ENCODE results near the gene EIF3B.
A peak's percentile ranks its signal among the peaks of the same experiment; 100 is the strongest.
"Not testable (repeated sequence)": the region's sequence is repeated elsewhere in the genome, so short reads cannot be mapped to it uniquely, and the experiment has no call there.

Gene EIF3B

DNA sequence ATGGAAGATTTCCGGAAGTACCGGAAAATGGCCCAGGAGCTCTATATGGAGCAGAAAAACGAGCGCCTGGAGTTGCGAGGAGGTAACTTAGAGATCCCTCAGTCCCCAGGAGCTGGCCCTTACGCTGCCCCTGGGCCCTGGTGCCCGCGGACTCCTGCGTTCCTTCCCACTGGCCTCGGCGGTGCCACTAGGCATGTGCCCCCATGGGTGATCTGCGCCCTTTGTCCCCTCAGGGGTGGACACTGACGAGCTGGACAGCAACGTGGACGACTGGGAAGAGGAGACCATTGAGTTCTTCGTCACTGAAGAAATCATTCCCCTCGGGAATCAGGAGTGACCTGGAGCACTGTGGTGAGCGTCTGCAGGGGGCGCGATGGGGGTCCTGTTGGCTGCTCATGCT, 24.5 kb downstream of the EIF3B start:
- no peak for DNase-seq

DNA sequence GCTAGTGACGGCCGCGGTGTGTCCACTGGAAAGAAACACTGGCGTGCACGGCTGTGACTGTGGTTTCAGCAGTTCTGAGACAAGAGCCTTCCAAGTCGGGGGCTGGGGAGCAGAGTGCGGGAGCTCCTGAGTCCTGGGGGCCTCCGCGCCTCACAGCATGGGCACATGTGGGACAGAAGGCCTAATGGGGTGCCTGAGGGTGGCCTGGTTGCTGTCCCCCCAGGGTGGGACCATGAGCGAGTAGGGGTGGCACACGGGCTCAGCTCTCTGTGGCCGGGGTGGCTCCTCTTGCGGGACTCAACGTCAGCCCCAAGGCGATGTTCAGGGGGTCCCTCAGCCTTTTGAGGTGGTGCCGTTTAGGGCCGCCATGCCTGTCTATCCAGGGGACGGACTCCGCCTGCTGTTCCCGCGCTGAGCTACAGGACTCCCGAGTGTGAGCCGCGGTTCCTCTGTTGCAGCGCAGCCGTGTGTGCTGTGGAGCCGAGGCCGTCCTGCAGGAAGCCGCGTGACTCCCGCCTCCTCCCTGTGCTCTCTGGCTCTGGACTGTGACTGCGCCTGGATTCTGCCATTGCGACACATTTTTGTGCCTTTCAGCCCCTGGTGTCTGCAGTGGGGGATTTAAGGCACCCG, 25.3 kb downstream of the EIF3B start:
- DNase-seq, result no peak

GRCh38 chr7:2380461-2380860, 25.8 kb downstream of the EIF3B start:
- no peak for DNase-seq

DNA sequence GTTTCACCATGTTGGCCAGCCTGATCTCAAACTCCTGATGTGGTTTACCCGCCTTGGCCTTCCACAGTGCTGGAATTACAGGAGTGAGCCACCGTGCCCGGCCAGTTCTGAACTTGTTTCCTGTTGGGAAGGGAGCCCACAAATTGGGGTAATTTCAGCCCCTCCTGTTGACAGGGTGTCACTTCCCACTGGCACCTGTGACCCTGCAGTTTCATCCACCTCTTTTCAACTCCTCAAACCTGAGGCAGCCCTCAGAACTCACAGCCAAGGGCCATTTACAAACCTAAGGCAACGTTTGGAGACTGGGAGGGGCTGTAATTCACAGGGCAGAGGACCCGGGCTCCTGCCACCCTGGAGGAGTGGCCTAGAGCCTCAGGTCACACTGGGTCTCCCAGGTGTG, 26.6 kb downstream of the EIF3B start:
- no peak for DNase-seq

GRCh38 chr7:2381881-2382509, 27.4 kb downstream of the EIF3B start:
- no peak for DNase-seq

DNA sequence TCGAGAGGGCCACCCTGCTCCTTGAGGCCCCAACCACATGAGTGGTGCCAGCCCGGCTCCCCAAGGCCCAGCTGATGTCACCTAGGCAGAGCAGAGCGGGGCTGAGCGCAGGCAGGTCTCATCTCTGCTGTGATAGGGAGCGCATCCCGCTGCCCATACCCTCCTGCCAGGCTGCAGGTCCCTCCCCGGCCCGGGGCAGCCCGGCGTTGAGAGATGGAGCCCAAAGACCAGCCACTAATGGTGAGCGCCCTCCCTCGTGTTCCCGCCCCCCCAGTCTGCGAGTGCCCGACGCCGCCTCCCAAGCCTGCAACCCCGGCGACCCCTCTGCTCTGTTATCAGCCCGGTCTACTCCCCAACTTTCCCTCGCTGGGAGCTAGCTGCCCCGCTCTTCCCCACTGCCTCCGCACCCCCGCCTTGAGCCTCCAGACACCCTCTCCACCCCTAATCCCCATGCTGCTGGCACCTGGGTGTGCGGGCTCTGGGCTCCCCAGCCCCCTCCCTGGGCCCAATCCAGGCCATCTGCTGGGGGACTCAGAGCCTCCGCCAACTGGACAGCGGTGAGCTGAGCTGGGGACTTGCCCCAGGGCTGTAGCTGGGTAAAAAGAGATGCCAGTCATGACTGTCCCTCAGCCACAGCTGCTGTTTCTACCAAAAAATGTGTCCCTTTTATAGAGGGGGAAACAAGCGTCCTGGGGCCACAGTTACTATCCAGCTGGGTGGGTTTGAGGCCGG, 29.1 kb downstream of the EIF3B start:
- DNase-seq, result no peak

DNA sequence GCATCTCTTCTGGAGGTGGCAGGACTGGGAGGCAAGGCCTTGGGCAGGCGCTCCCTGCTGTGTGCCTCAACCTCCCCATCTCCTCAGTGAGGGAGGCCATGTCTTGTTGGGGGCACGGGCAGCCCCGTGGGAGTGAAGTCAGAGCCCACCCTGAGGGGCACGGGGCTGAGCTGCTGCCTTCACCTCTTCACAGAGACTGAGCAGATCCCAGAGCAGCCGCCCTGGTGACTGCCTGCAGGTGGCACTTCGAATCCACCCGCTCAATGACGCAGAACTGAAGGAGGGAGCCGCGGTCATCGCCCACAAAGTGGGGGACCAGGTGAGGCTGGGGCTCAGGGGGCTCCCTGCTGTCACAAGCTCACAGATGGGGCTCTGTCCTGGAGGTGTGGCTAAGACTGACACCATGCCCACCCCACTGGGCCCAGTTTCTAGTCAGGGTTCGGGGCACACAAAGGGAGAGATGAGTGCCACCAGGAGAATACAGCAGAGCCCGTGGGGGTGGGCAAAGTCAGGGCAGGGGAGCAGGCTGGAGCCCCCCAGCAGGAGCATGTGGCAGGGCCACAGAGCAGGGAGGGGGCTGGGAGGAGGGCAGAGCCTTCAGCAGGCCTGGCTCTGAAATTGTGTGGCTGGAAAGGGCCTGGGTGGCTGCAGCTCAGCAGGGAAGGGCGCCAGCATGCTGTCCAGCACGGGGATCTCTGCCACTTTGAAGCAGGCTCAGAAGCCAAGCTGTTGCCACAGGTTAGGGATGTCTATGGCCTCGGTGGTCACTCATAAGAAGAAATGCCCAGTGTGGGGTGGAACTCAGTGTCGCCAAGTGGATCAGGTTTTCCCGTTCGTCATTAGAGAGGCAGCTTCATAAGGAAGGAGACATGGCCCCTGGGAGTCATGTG, 30.0 kb downstream of the EIF3B start:
- no peak for DNase-seq

DNA sequence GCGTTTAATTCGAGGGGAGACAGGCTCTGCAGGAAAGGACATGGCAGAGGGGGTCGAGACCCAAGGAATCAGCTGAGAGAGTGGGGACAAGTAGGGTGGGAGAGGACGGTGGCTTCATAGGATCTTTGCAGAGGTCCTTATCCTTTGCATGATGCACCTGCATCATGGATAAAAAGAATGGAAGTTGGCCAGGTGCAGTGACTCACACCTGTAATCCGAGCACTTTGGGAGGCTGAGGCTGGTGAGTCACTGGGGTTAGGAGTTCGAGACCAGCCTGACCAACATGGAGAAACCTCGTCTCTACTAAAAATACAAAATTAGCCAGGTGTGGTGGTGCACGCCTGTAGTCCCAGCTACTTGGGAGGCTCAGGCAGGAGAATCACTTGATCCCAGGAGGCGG, 31.5 kb downstream of the EIF3B start:
- not testable (repeated sequence) for DNase-seq

DNA sequence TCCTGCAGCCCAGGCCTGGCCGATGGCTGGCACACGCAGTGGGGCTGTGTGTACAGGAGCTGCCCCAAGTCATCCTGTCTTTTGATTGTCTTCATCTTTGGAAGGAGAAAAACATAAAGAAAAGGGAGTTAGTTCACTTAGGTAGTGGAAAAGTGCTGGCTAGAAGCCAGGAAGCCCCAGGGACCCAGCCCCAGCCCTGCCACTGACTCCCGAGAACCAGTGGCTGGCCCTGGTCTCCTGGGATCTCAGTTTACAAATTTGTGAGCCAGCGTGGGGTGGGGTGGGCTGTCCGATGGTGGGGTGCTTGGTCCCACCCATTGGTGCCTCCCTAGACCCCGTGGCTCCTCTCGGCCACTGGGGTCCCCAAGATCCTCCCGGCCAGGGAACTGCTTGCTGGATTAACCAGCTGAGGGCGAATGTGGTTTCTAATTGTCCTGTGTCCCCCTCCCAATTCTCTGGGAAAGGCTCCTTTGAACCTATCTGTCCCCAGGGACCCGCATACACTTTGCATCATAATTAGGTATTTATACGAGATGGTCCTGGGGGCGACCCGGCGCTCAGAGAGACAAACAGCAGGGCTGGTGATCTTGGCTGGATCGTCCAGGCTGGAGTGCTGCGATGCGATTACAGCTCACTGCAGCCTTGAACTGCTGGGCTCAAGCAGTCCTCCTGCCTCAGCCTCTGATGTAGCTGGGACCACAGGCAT, 32.5 kb downstream of the EIF3B start:
- no peak for DNase-seq

DNA sequence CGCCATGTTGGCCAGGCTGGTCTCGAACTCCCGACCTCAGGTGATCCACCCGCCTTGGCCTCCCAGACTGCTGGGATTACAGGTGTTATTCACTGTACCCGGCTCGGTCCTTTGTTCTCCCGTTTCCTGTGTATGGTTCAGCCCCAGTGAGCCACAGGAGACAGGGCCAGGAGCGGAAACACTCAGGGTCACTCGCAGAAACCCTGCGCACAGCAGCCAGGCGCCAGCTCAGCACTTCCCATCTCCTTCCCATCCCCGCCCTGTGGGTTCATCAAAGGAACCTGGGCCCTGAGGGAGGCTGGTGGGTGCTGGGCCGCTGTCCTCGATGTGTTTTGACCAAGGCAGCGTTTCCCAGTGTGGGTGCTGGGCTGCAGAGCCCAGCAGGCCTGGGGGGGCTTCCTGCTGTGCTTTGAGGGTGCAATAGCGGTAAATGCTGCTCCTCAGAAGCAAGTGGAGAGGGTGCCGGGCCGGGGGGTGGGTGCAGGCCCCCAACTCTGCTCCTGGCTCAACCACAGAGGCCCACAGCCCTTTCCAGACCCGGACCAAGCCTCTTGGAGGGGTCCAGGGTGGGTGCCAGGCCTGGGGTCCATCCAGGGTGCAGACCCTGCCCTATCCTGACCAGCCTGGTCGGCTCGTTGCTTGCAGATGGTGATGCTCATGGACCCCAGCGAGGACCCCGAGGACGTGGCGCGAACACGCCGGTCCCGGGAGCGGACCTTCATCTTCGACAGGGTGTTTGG, 33.4 kb downstream of the EIF3B start:
- DNase-seq, result no peak

GRCh38 chr7:2388637-2388954, 34.0 kb downstream of the EIF3B start:
- no peak for DNase-seq

DNA sequence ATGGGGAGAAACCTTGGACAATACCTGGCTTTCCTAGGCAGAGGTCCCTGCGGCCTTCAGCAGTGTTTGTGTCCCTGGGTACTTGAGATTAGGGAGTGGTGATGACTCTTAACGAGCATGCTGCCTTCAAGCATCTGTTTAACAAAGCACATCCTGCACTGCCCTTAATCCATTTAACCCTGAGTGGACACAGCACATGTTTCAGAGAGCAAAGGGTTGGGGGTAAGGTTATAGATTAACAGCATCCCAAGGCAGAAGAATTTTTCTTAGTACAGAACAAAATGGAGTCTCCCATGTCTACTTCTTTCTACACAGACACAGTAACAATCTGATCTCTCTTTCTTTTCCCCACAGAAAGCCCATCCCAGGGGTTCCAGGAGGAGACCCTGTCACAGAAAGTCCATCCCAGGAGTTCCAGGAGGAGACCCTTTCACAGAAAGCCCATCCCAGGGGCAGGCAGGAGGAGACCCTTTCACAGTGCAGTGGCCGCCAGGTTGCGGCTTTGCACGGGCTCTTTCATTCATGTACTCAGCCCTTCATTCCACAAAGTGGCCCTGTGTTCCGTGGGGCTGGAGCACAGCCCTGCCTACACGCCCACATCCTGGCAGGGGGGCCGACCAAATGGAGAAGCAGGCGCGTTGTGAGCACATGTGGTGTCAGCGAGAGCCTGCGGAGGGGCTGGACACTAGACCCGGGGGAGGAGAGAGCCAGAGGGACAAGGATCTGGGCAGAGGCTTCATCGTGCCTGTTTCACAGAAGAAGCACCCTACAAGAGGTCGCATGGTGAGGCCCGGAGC, 35.6 kb downstream of the EIF3B start:
- DNase-seq, result not testable (repeated sequence)

DNA sequence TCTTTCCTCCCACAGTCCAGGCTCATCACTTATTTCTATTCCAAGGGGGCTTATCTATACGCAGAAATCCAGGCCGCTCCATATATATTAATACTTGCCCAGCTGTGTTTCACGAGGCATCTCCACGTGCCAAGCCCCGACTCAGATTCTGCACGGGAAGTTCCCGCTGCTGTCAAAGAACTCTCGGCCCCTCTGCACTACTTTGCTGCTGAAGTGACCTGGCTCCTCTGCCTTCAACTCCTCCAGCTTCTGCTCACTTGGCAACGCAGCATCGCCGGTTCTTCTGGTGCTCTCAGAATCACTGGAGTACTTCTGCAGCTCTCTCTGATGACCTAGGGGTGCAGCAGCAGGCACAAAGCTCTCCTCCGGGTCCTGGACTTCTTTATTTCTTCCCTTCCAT, 39.1 kb downstream of the EIF3B start:
- no peak for DNase-seq

- DNase-seq, result no peak
These were observed 40.0 kb downstream of the EIF3B start for GRCh38 chr7:2394566-2395082.

DNA sequence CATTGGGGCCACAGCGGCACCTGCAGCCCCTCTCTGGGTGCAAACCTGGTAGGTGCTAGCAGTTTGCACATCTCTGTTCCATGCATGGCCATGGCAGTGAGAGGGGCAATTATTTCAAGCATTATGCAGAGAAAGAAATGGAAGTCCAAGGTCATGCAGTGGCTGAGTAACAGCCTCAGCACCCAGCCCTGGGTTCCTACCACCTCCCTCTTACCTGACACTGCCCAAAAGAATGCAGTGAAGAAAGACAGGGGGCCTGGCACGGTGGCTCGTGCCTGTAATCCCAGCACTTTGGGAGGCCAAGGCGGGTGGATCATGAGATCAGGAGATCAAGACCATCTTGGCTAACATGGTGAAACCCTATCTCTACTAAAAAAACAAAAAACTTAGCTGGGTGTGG, 43.9 kb downstream of the EIF3B start:
- DNase-seq, result no peak

DNA sequence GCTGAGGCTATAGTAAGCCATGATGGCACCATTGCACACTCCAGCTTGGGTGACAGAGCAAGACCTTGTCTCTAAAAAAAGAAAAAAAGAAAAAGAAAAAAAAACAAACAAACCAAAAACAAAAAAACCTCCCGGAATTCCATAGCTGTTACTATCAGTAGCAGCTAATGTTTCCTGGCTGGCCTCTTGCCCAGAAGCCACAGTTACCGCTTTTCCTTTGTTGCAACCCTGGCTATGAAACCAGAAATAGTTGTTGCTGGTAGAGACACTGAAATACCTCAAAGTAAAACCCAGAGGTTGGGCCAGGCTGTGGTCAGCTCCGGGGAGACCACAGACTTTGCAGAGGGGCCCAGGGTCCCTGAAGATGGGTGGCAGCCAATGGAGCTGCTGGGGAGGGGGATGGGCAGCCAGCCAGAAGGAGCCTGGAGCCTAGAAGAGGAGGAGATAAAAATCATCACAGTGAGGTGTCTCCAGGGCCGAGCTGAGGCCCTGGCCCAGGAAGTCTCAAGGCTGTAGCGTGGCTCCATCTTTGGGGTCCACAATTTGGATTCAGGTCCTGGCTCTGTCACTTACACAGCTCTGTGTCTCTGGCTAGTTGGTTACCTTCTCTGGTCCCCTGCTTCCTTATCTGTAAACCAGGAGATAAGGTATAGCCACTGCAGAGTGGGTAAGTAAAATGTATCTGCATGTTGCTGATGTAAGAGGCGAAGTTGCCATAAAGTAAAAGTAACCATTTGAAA, 45.4 kb downstream of the EIF3B start:
- DNase-seq, result no peak

GRCh38 chr7:2402687-2403013, 48.0 kb downstream of the EIF3B start:
- no peak for DNase-seq

GRCh38 chr7:2403014-2403717, 48.5 kb downstream of the EIF3B start, which contains the start of gene CHST12:
Gene CHST12 (plus strand): TSS chr7:2403611. CDS start chr7:2432640, 29,029 bp downstream.
- peak; percentile 95 to 98 for DNase-seq
